ENCODE measurements around the gene TSHR.

GRCh38 chr14:81179631-81180030, 224.2 kb downstream of the TSHR start:
- no peak for TF ChIP-seq POLR2A (IDR thresholded peaks at IDR 0.05)
- TF ChIP-seq CTCF (IDR thresholded peaks at IDR 0.05) = no peak
- no peak for TF ChIP-seq POLR2AphosphoS5 (IDR thresholded peaks at IDR 0.05)
- no peak for TF ChIP-seq EP300 (IDR thresholded peaks at IDR 0.05)

Data from suprapubic skin (tissue), 4 donors.